ENCODE measurements around the gene TMEM214. TPM values are rescaled to one million over a fixed set of nuclear protein-coding genes. Genes with fewer than 3 reads are reported as not detected.

TMEM214 gene
- total RNA-seq, 4 donors from 2014 or later = 16.1 to 96.2 (median 66.5) TPM

DNA sequence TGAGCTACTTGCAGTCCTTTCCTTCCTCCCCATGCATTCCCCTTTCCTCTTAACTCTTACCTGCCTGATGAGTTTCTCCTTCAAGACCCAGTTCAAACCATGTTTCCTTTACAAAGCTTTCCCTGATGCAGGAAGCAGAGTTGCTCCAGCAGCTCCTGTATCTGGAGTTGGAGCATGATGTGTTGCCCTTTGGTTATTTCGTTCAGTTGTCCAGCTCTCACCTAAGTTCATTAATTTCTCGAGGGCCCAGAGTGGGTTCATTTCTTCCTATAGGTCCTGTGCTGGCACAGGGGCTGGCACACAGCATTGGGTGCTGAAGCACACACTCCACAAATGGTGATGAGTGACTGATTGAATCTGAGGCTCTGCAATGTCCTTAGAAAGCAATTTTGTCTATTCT is 23.0 kb upstream of the TMEM214 start:
- Histone ChIP-seq H3K36me3 (no peaks in the 10 kb centered on the region), H3K4me3 (no peak overlapping the region), H3K27ac (no peak overlapping the region), H3K4me1 (no peaks in the 10 kb centered on the region), H3K9me3 (no peaks in the 10 kb centered on the region), H3K27me3 (no peaks in the 10 kb centered on the region)
- intact Hi-C loops (cut with DNase I; ENCODE audit: low total_unique reads) = no loop called here
- DNase-seq = no peak
- TF ChIP-seq POLR2A (IDR thresholded peaks at IDR 0.05) = no peak
- TF ChIP-seq, protein P1, sequence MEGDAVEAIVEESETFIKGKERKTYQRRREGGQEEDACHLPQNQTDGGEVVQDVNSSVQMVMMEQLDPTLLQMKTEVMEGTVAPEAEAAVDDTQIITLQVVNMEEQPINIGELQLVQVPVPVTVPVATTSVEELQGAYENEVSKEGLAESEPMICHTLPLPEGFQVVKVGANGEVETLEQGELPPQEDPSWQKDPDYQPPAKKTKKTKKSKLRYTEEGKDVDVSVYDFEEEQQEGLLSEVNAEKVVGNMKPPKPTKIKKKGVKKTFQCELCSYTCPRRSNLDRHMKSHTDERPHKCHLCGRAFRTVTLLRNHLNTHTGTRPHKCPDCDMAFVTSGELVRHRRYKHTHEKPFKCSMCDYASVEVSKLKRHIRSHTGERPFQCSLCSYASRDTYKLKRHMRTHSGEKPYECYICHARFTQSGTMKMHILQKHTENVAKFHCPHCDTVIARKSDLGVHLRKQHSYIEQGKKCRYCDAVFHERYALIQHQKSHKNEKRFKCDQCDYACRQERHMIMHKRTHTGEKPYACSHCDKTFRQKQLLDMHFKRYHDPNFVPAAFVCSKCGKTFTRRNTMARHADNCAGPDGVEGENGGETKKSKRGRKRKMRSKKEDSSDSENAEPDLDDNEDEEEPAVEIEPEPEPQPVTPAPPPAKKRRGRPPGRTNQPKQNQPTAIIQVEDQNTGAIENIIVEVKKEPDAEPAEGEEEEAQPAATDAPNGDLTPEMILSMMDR (IDR thresholded peaks at IDR 0.05) = no peak

DNA sequence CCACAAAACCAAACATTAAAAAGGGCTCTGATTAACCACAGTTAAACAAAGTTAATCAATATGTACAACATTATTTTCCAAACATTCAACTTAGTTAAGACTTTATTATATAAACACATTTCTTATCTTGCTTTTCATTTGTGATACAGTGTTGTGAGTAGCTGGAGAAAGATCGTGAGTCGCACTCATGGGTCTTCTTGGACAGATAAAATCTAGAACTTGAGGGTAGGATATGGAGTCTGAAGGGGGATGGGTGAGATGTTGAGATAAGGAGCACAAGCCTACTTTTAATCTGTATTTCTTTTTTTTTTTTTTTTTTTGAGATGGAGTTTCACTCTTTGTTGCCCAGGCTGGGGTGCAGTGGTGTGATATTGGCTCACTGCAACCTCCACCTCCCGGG is 22.6 kb upstream of the TMEM214 start:
- H3K36me3 ChIP-seq = no peaks in the 10 kb centered on the region
- H3K4me3 ChIP-seq = no peak overlapping the region
- DNase-seq = no peak
- H3K9me3 ChIP-seq = no peaks in the 10 kb centered on the region
- no peaks in the 10 kb centered on the region for H3K27me3 ChIP-seq
- TF ChIP-seq POLR2A (IDR thresholded peaks at IDR 0.05) = no peak
- TF ChIP-seq, protein P1 (IDR thresholded peaks at IDR 0.05) = no peak
- H3K27ac ChIP-seq = no peak overlapping the region
- no peaks in the 10 kb centered on the region for H3K4me1 ChIP-seq
- intact Hi-C loops (cut with DNase I; ENCODE audit: low total_unique reads) = no loop called here

DNA sequence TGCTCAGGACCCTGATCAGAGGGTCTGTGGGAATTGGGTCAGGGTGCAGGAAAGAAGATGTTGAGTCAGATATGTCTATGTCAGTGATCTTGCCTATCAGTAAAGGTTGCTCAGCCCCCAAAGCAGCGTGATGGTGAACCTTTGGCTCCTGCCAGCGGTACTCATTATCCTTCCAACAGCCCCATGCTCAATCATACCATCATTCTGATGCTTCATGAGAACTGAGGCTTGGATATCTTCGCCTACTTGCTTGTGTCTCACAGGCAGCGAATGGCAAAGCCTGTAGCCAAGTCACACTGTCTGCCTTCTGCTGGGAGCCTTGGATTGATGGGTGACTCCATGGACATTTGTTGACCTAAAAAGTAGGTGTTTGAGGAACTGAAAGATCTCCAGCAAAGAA is 19.0 kb upstream of the TMEM214 start:
- TF ChIP-seq, protein P1 (IDR thresholded peaks at IDR 0.05) = no peak
- TF ChIP-seq POLR2A (IDR thresholded peaks at IDR 0.05) = no peak
- intact Hi-C loops (cut with DNase I; ENCODE audit: low total_unique reads) = no loop called here

DNA sequence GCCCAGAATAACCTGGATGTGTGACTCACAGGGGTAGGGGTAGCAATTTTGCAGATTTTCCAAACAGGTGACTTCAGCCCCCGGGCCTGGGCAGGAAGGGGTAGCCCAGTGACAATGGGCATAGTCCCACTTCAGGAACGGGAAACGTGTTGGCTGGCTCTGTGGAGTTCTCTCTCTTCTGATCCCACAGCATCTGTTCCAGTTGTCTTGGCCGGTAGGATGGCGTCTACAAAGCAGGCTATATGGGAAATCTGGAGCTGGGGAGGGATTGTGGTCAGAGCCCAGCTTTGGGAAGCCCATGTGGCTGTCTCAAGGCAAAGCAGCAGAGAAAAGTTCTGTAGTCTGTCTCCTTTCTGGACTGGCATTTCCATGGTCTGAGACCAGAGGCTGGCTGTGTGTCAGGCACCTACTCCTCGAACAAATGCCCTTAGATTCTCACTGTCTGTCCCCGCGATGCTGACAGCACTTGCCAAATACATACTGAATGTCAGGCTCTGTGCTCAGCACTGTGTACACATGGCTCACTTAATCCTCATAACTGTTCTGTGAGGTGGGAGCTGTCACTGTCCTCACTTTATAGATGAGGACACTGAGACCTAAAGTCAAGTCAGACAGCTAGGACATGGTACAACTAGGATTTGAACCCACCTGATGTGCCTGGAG is 17.9 kb upstream of the TMEM214 start:
- Histone ChIP-seq H3K27ac (peak overlapping the region in 1 of 2 donors; percentile 41), H3K36me3 (no peaks in the 10 kb centered on the region), H3K9me3 (no peaks in the 10 kb centered on the region), H3K27me3 (no peaks in the 10 kb centered on the region), H3K4me3 (no peak overlapping the region), H3K4me1 (peaks cover 0 to 2% of the 10 kb centered on the region in 2 donors)
- DNase-seq = no peak
- TF ChIP-seq POLR2A (IDR thresholded peaks at IDR 0.05) = no peak
- TF ChIP-seq, protein P1 (IDR thresholded peaks at IDR 0.05) = no peak
- intact Hi-C loops (cut with DNase I; ENCODE audit: low total_unique reads) = loop anchor here (5.0 kb wide), 1 partner anchor 53 kb away; no protein-coding TSS in a partner anchor

More for the DNA sequence above, 19.0 kb upstream of the TMEM214 start:
- H3K4me1 ChIP-seq = no peaks in the 10 kb centered on the region
- no peaks in the 10 kb centered on the region for H3K9me3 ChIP-seq
- no peak for DNase-seq
- no peak overlapping the region for H3K27ac ChIP-seq
- no peak overlapping the region for H3K4me3 ChIP-seq
- H3K36me3 ChIP-seq = no peaks in the 10 kb centered on the region
- no peaks in the 10 kb centered on the region for H3K27me3 ChIP-seq

DNA sequence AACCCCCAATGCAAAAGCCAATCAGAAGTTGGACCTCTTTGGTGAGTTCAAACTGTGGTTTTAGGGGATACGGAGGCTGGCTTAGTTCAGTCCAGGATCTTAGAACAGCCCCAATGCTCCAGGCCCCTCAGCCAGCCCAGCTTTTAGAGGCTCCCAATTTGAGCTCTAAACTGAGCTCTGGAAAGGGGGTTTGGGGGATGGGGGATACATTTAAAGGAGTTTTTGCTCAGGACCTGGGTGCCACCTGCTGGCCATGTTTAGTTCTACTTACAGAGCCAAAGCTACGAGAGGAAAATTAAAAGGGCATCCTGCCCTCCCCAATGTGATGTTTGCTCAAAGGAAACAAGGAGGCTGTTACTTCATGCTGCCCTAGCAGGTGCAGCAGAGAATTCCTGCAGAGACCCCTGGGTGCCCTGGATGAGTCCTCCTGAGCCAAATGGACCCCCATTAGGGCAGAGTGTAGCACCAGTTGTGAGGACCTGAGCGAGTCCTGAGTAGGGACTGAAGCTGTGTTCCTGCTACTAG is 15.9 kb upstream of the TMEM214 start:
- peak; percentile 49 to 59 for DNase-seq
- no peaks in the 10 kb centered on the region for H3K9me3 ChIP-seq

More for the DNA sequence above, 15.9 kb upstream of the TMEM214 start:
- Histone ChIP-seq H3K4me3 (no peak overlapping the region), H3K4me1 (peaks cover 10 to 16% of the 10 kb centered on the region in 2 donors), H3K27ac (peak overlapping the region in 1 of 2 donors; percentile 10), H3K36me3 (no peaks in the 10 kb centered on the region), H3K27me3 (no peaks in the 10 kb centered on the region)
- intact Hi-C loops (cut with DNase I; ENCODE audit: low total_unique reads) = loop anchor here (5.0 kb wide), 1 partner anchor 55 kb away; no protein-coding TSS in a partner anchor
- TF ChIP-seq, protein P1 (IDR thresholded peaks at IDR 0.05) = peak; percentile 51 to 69 (median 64)
- no peak for TF ChIP-seq POLR2A (IDR thresholded peaks at IDR 0.05)
